ENCODE data around the gene ADCYAP1.

DNA sequence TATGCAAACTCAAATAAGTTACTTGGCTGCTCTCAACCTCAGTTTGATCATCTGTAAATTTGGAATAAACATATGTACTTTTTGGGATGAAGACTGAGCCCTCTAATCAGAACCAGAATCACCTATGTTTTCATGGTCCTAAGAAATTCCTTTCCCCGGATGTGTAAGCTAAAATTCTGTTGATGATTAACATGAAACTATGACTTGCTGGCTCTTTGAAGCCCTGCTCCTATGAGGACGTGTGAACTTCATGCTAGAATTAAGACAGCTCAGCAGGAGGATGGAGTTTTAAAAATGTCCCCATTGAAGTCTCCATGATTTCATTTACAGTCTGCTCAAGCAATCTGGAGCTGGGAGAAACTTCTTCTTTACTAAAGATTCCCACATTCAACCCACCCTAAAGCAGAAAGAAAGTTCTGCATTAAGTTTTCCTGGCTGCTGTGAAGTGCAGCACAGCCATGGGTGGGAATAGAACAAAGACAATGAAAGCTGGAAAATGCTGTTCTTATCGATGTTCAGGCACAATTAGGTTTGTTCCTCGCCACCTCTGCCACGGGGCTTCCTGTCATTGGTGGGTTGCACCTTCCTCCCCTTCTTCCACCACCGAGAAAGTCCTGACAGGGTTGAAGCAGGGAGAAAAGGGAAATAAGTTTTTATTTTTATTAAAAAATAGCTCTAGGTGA, 50.9 kb downstream of the ADCYAP1 start:
- TF ChIP-seq, protein P1, sequence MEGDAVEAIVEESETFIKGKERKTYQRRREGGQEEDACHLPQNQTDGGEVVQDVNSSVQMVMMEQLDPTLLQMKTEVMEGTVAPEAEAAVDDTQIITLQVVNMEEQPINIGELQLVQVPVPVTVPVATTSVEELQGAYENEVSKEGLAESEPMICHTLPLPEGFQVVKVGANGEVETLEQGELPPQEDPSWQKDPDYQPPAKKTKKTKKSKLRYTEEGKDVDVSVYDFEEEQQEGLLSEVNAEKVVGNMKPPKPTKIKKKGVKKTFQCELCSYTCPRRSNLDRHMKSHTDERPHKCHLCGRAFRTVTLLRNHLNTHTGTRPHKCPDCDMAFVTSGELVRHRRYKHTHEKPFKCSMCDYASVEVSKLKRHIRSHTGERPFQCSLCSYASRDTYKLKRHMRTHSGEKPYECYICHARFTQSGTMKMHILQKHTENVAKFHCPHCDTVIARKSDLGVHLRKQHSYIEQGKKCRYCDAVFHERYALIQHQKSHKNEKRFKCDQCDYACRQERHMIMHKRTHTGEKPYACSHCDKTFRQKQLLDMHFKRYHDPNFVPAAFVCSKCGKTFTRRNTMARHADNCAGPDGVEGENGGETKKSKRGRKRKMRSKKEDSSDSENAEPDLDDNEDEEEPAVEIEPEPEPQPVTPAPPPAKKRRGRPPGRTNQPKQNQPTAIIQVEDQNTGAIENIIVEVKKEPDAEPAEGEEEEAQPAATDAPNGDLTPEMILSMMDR (conservative IDR thresholded peaks at IDR 0.05 in 1 of 2, IDR thresholded peaks at IDR 0.05 in 1 of 2; ENCODE audit: low read depth in 1 of 2, low read length in 2 of 2) = no peak
- TF ChIP-seq EZH2 (IDR thresholded peaks at IDR 0.05; ENCODE audit: low read length, missing control alignments) = no peak

Measured in fibroblast of lung (primary cell).